Fibroblast of villous mesenchyme (primary cell): ENCODE measurements around the gene ELP2. TPM values are rescaled to one million over a fixed set of nuclear protein-coding genes. Genes with fewer than 3 reads are reported as not detected.
A peak's percentile ranks its signal among the peaks of the same experiment; 100 is the strongest.

ENCODE experiments used
- DNase-seq: peaks from one replicate; pipeline ENCODE4 v3.0.0-alpha.2; 2010; ENCODE audit warnings: low read depth
- H3K4me3 ChIP-seq: 2 replicates; pipeline ENCODE4 v1.5.1; 2011; ENCODE audit warnings: low read depth, mild to moderate bottlenecking, low read length
- total RNA-seq: library from RNA; depleted of rRNA; stranded (reverse); fragments of >200 nt; gene quantifications from 2 replicates; pipeline ENCODE4 v1.2.3, GENCODE V29; 2012
- TF ChIP-seq, protein P1 (sequence below): IDR thresholded peaks from 2 replicates; pipeline ENCODE4 v1.5.1; 2012; ENCODE audit warnings: low read depth, mild to moderate bottlenecking, low read length; ENCODE audit not compliant: insufficient read depth

ELP2 gene
- total RNA-seq, 1 donor = 104 TPM

DNA sequence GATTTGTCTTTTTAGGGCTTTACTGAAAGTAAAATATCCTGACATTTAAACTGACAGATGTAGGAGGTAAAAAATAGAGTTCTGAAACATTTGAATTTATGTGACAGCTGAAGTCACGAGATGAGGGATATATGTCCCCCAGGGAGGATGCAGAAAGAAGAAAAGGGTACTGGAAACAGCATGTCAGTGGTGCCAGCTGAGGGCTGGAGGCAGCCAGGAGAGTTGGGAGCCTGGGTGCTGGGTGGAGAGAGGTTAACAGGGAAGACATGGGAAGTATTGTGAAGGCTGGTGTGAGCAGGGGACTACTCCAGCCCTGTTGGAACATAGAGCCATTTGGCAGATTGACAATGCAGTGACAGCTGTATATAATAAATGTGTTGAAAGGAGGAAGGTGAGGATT, 45.8 kb downstream of the ELP2 start:
- TF ChIP-seq, protein P1, sequence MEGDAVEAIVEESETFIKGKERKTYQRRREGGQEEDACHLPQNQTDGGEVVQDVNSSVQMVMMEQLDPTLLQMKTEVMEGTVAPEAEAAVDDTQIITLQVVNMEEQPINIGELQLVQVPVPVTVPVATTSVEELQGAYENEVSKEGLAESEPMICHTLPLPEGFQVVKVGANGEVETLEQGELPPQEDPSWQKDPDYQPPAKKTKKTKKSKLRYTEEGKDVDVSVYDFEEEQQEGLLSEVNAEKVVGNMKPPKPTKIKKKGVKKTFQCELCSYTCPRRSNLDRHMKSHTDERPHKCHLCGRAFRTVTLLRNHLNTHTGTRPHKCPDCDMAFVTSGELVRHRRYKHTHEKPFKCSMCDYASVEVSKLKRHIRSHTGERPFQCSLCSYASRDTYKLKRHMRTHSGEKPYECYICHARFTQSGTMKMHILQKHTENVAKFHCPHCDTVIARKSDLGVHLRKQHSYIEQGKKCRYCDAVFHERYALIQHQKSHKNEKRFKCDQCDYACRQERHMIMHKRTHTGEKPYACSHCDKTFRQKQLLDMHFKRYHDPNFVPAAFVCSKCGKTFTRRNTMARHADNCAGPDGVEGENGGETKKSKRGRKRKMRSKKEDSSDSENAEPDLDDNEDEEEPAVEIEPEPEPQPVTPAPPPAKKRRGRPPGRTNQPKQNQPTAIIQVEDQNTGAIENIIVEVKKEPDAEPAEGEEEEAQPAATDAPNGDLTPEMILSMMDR = no peak
- no peak overlapping the region for H3K4me3 ChIP-seq
- DNase-seq = no peak

DNA sequence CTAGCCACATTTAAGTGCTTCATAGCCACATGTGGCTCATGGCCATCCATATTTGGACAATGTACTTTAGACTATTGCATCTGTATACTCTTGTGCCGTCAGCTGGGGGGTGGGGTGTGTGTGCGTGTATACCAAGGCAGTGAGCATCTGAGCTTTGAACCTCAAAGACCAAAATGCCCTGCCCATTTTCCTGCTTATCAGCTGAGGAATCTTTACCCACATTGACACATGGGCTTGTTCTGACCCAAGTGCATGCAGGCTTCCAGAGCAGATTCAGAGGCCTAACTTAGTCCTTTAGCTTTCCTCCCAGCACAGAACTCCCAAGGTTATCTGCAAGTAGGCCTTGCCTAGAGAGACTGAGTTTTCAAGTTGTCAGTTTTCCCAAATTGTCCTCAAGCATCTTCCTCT, 46.5 kb downstream of the ELP2 start:
- TF ChIP-seq, protein P1 = no peak
- H3K4me3 ChIP-seq = no peak overlapping the region
- DNase-seq = peak; percentile 16

DNA sequence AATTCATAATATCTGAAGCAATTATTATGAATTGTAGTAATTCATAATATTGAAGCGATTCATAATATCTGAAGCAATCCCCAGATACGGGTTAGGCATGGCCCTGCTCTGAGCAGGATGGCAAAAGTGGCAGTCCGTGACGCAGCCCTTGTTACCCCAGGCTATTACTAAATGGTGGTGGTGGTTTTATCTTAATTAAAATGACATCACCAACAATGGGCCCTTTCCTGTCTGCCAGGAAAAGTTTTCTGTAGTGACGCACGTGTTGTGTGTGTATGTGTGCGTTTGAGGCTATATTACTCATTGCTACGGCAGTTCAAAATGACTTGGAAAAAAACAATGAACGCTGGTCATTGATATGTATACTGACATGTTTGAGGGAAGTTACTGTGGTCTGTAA, 47.0 kb downstream of the ELP2 start:
- peak; percentile 19 for DNase-seq
- TF ChIP-seq, protein P1 = no peak

DNA sequence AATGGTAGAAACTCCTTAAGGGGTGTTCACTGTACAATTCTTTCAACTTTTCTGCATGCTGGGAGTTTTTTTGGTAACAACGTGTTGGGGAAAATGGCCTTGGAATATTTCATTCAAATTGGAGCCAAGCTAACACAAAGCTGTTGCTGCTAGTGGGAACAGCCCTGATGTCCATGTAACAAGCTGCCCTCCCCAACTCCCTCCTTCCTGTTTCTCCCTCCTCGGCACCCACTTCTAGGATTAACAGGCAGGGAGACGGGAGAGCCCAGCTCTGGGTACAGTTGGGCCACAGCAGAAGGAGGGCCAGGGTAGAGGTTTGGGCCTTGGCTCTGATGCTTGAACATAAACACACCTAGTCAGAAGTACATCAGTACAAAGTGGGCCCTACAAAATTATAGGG, 48.2 kb downstream of the ELP2 start:
- no peak overlapping the region for H3K4me3 ChIP-seq
- TF ChIP-seq, protein P1 = no peak
- no peak for DNase-seq

More for the DNA sequence above, 47.0 kb downstream of the ELP2 start:
- no peak overlapping the region for H3K4me3 ChIP-seq

DNA sequence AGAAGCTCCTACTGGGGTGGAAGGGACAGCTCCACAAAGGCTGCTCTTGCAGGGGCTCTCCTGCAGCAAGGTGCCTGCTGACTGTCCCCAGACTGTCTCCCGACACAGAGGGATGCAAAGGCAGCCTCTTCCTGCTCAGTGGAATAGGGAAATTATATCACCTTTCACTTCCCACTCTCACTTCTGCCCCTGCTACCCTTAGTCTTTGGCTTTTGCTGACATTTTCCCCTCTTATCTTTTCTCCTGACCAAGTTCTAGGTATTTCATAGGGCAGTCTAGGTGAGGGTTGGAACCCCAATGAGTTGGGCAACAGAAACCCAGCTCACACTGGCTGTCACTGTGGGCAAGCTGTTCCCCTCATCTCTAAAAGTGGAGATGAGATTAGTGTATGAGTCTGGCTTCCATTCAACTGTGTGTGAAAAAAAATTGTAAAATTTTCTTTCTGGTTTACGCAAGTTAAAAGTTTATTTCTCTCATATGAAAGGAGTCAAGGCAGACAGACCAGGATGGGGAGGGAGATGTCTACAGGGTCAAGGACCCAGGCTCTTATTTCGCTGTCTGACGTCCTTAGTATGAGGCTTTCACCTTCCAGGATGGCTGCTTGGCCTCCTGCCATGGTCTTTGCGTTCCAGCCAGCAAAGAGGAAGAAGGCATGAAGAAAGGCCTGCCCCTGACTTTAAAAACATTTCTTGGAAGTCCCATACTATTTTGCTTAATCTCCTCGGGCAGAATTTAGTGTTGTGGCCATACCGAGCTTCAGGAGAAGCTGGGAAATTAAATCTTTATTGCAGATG, 50.1 kb downstream of the ELP2 start:
- DNase-seq = peak; percentile 95
- TF ChIP-seq, protein P1 = no peak
- H3K4me3 ChIP-seq = no peak overlapping the region

DNA sequence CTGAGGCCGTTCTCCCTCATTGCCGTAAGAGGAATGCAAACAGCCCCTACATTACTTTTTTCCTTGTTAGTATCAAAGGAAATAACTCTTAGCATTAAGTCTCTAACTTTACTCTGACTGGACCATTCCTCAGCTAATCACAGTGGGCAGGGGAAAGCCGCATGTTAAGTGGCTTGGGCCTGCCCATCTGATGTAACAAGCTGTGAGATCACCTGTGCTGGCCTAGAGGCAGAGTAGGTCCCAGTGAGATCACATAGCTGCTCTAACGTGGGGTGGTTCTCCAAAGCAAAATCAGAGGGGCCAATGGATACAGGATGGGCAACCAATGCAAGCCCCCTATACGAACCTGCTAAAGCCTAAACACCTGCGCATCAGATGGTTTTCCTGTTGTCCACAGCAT, 51.7 kb downstream of the ELP2 start:
- DNase-seq = no peak
- TF ChIP-seq, protein P1 = no peak
- H3K4me3 ChIP-seq = no peak overlapping the region
